DMS114 treated with DMSO at 0.1 percent for 48 hours (cell line): Measurements from ENCODE around the gene QSER1.
"Not testable (repeated sequence)": the region's sequence is repeated elsewhere in the genome, so short reads cannot be mapped to it uniquely, and the experiment has no call there.

Experiments used
- DNase-seq: peaks from one replicate; lab custom pipeline; 2025; ENCODE audit not compliant: unreplicated experiment; lab: John Stamatoyannopoulos, UW

Gene QSER1

GRCh38 chr11:32932196-32932595 lies 39.6 kb downstream of the QSER1 start:
- no peak for DNase-seq

GRCh38 chr11:32935462-32936029 lies 42.9 kb downstream of the QSER1 start:
- DNase-seq: no peak

GRCh38 chr11:32936178-32936577 lies 43.6 kb downstream of the QSER1 start:
- DNase-seq: not testable (repeated sequence)

- DNase-seq: not testable (repeated sequence)
These were observed 44.7 kb downstream of the QSER1 start for GRCh38 chr11:32937283-32937682.

GRCh38 chr11:32939046-32939445 lies 46.4 kb downstream of the QSER1 start:
- DNase-seq: no peak

- no peak for DNase-seq
These were observed 47.3 kb downstream of the QSER1 start for GRCh38 chr11:32939866-32940265.

- DNase-seq: no peak
These were observed 48.3 kb downstream of the QSER1 start for GRCh38 chr11:32940865-32941264.

- DNase-seq: no peak
These were observed 55.4 kb downstream of the QSER1 start for GRCh38 chr11:32947978-32948377.

GRCh38 chr11:32949739-32950138 lies 57.1 kb downstream of the QSER1 start:
- DNase-seq: no peak

- no peak for DNase-seq
These were observed 59.8 kb downstream of the QSER1 start for GRCh38 chr11:32952421-32952820.

- DNase-seq: no peak
These were observed 61.1 kb downstream of the QSER1 start for GRCh38 chr11:32953700-32954099.

- peak; percentile 5 for DNase-seq
These were observed 68.0 kb downstream of the QSER1 start for GRCh38 chr11:32960553-32961164.

- no peak for DNase-seq
These were observed 69.4 kb downstream of the QSER1 start for GRCh38 chr11:32962016-32962415.

- no peak for DNase-seq
These were observed 71.1 kb downstream of the QSER1 start for GRCh38 chr11:32963721-32964120.

GRCh38 chr11:32968541-32968940 lies 75.9 kb downstream of the QSER1 start:
- no peak for DNase-seq

- DNase-seq: not testable (repeated sequence)
These were observed 79.6 kb downstream of the QSER1 start for GRCh38 chr11:32972233-32972632.

GRCh38 chr11:32972781-32973180 lies 80.2 kb downstream of the QSER1 start:
- DNase-seq: no peak

GRCh38 chr11:32982626-32983025 lies 90.0 kb downstream of the QSER1 start:
- DNase-seq: no peak

- DNase-seq: no peak
These were observed 90.9 kb downstream of the QSER1 start for GRCh38 chr11:32983506-32983905.

- no peak for DNase-seq
These were observed 93.0 kb downstream of the QSER1 start for GRCh38 chr11:32985600-32985999.

- no peak for DNase-seq
These were observed 95.2 kb downstream of the QSER1 start for GRCh38 chr11:32987851-32988250.

- DNase-seq: no peak
These were observed 97.9 kb downstream of the QSER1 start for GRCh38 chr11:32990481-32990880.

- DNase-seq: no peak
These were observed 98.8 kb downstream of the QSER1 start for GRCh38 chr11:32991427-32991826.
